CD14-positive monocyte (primary cell): ENCODE results near the gene CAPN9. TPM values are rescaled to one million over a fixed set of nuclear protein-coding genes. Genes with fewer than 3 reads are reported as not detected.

Experiments
- DNase-seq, 3 donors: peaks; one replicate each; pipeline ENCODE4 v3.0.0-alpha.2; 2011 to 2022
- H2AFZ ChIP-seq: 2 replicates; pipeline ENCODE4 v1.6.0; 2012; ENCODE audit warnings: mild to moderate bottlenecking, low read depth, low read length, inconsistent platforms; ENCODE audit not compliant: insufficient read depth, poor library complexity, severe bottlenecking
- H3K27ac ChIP-seq, 2 donors: 1 replicate in 1 of 2; 2 replicates in 1 of 2; pipeline ENCODE4 v1.5.1; 2012 to 2013; ENCODE audit warnings: low read length in 2 of 2, control low read depth in 1 of 2, inconsistent platforms in 1 of 2, low read depth in 1 of 2, mild to moderate bottlenecking in 1 of 2
- H3K27me3 ChIP-seq, 2 donors: one replicate each; pipeline versions ENCODE4 v1.6.0 to v1.6.1; 2011 to 2013; ENCODE audit warnings: low read length in 2 of 2; ENCODE audit not compliant: control insufficient read depth in 2 of 2, insufficient read depth in 2 of 2
- H3K36me3 ChIP-seq, 2 donors: replicated peaks in 1 of 2; 1 replicate in 1 of 2; 2 replicates in 1 of 2; pipeline versions ENCODE4 v1.5.1 to v1.6.1; 2012 to 2013; ENCODE audit warnings: low read length in 2 of 2, control low read depth in 1 of 2, inconsistent platforms in 1 of 2, mild to moderate bottlenecking in 1 of 2; ENCODE audit not compliant: insufficient read depth in 2 of 2, control insufficient read depth in 1 of 2
- H3K4me1 ChIP-seq, 2 donors: 1 replicate in 1 of 2; 2 replicates in 1 of 2; pipeline versions ENCODE4 v1.5.1 to v1.6.1; 2012 to 2013; ENCODE audit warnings: low read length in 2 of 2, control low read depth in 1 of 2, inconsistent platforms in 1 of 2, mild to moderate bottlenecking in 1 of 2, moderate library complexity in 1 of 2; ENCODE audit not compliant: insufficient read depth in 2 of 2, control insufficient read depth in 1 of 2
- H3K4me2 ChIP-seq: replicated peaks from 2 replicates; pipeline ENCODE3; 2012; ENCODE audit warnings: low read length, moderate library complexity, mild to moderate bottlenecking; ENCODE audit not compliant: poor library complexity, severe bottlenecking; ENCODE audit errors: extremely low read depth
- H3K4me3 ChIP-seq, 3 experiments: fragments of 200-600 bp in 1 of 3; sonication (generic) in 1 of 3; replicated peaks in 1 of 3; 1 replicate in 2 of 3; 2 replicates in 1 of 3; pipeline ENCODE4 v1.5.1; 2011 to 2013; ENCODE audit warnings: low read length in 3 of 3, mild to moderate bottlenecking in 3 of 3, control low read depth in 2 of 3, low read depth in 2 of 3, inconsistent platforms in 1 of 3, moderate library complexity in 1 of 3
- H3K79me2 ChIP-seq: 2 replicates; pipeline ENCODE4 v1.6.0; 2012; ENCODE audit warnings: mild to moderate bottlenecking, control low read depth, inconsistent platforms, low read length, moderate library complexity; ENCODE audit not compliant: insufficient read depth
- H3K9ac ChIP-seq: 2 replicates; pipeline ENCODE4 v1.6.0; 2017; ENCODE audit warnings: low read length, mild to moderate bottlenecking; ENCODE audit not compliant: insufficient read depth, poor library complexity, severe bottlenecking
- H3K9me3 ChIP-seq, 2 donors: replicated peaks in 1 of 2; 1 replicate in 1 of 2; 2 replicates in 1 of 2; pipeline versions ENCODE4 v1.5.1 to v1.6.1; 2012 to 2013; ENCODE audit warnings: low read length in 2 of 2, control low read depth in 1 of 2; ENCODE audit not compliant: control insufficient read depth in 1 of 2, insufficient read depth in 1 of 2
- H4K20me1 ChIP-seq: 2 replicates; pipeline ENCODE4 v1.6.0; 2012; ENCODE audit warnings: mild to moderate bottlenecking, low read length, control low read depth, moderate library complexity; ENCODE audit not compliant: insufficient read depth
- H3K27ac Mint-ChIP-seq, 7 donors: one replicate each; pipeline ENCODE4 v1.8.0; 2020; ENCODE audit warnings: mild to moderate bottlenecking in 7 of 7, mixed read lengths in 7 of 7, moderate library complexity in 6 of 7, inconsistent platforms in 2 of 7
- H3K27me3 Mint-ChIP-seq, 3 donors: one replicate each; pipeline ENCODE4 v1.8.0; 2021 to 2022; ENCODE audit warnings: low read depth in 3 of 3, mild to moderate bottlenecking in 3 of 3, mixed read lengths in 3 of 3, moderate library complexity in 3 of 3, inconsistent platforms in 1 of 3
- H3K36me3 Mint-ChIP-seq, 2 donors: one replicate each; pipeline ENCODE4 v1.8.0; 2020; ENCODE audit warnings: mixed read lengths in 2 of 2, inconsistent platforms in 1 of 2, mild to moderate bottlenecking in 1 of 2
- H3K4me1 Mint-ChIP-seq: one replicate; pipeline ENCODE4 v1.8.0; 2020; ENCODE audit warnings: mild to moderate bottlenecking, mixed read lengths
- H3K4me3 Mint-ChIP-seq, 2 donors: one replicate each; pipeline ENCODE4 v1.8.0; 2020; ENCODE audit warnings: mild to moderate bottlenecking in 2 of 2, mixed read lengths in 2 of 2, moderate library complexity in 1 of 2
- H3K9me3 Mint-ChIP-seq, 7 donors: one replicate each; pipeline ENCODE4 v1.8.0; 2020 to 2022; ENCODE audit warnings: mixed read lengths in 7 of 7, mild to moderate bottlenecking in 6 of 7, moderate library complexity in 6 of 7, inconsistent platforms in 2 of 7
- CTCF ChIP-seq: fragments of 200-600 bp; IDR thresholded peaks from one replicate; pipeline ENCODE4 v1.8.0; 2022; ENCODE audit warnings: antibody characterized with exemption, mild to moderate bottlenecking
- WGBS: methylation state at CpG from one replicate; pipeline ENCODE4 v1.1.5; 2013; ENCODE audit warnings: missing lambda C conversion rate; ENCODE audit not compliant: insufficient coverage; 5-methylcytosine and 5-hydroxymethylcytosine counted together
- intact Hi-C, 2 donors: fragments of 100-400 bp; cut with micrococcal nuclease; formaldehyde crosslinking; loops; one replicate each; pipeline versions ENCODE4 v1.15.0 to v1.15.1; 2023
- polyA plus RNA-seq, 3 donors: library from polyadenylated mRNA; depleted of rRNA in 1 of 3; unstranded in 2 of 3; stranded (reverse) in 1 of 3; fragments of 300-500 nt in 2 of 3; fragments of >200 nt in 1 of 3; fragmentation: Illumina TruSeq in 2 of 3; gene quantifications; 1 replicate in 2 of 3; 2 replicates in 1 of 3; pipeline ENCODE4 v1.2.3, GENCODE V29; 2012 to 2021

Gene CAPN9
- polyA plus RNA-seq, 3 donors, result not detected

- WGBS, result 93% methylated on average over 4 of the region's 4 CpGs
- H3K27ac Mint-ChIP-seq, result peak overlapping the region in 1 of 7 donors; percentile 12
- peaks cover 1 to 13% (median 9%) of the 10 kb centered on the region in 3 donors for H3K27me3 Mint-ChIP-seq
- Histone ChIP-seq H3K9ac (no peak overlapping the region), H3K79me2 (no peaks in the 10 kb centered on the region), H3K27me3 (no peaks in the 10 kb centered on the region), H4K20me1 (no peaks in the 10 kb centered on the region), H3K4me2 (no peak overlapping the region), H3K4me3 (no peak overlapping the region), H3K9me3 (no peaks in the 10 kb centered on the region), H2AFZ (no peak overlapping the region), H3K27ac (no peak overlapping the region), H3K4me1 (peaks cover 10 to 12% of the 10 kb centered on the region in 2 donors), H3K36me3 (no peaks in the 10 kb centered on the region)
- peaks cover 0 to 3% (median 0%) of the 10 kb centered on the region in 7 donors for H3K9me3 Mint-ChIP-seq
- no peak for DNase-seq
- peaks cover 14% of the 10 kb centered on the region for H3K4me1 Mint-ChIP-seq
- H3K36me3 Mint-ChIP-seq, result no peaks in the 10 kb centered on the region
- TF ChIP-seq CTCF, result no peak
- intact Hi-C loops, result no loop called here
- no peak overlapping the region for H3K4me3 Mint-ChIP-seq
Measured at GRCh38 chr1:230820568-230820967, 73.4 kb downstream of the CAPN9 start.

- H3K79me2 ChIP-seq, result no peaks in the 10 kb centered on the region
- no peak overlapping the region for H2AFZ ChIP-seq
- H3K9me3 Mint-ChIP-seq, result peaks cover 0 to 3% (median 0%) of the 10 kb centered on the region in 7 donors
- no peak overlapping the region for H3K4me2 ChIP-seq
- H3K27me3 ChIP-seq, result no peaks in the 10 kb centered on the region
- H4K20me1 ChIP-seq, result no peaks in the 10 kb centered on the region
- WGBS, result 69% methylated on average over 2 of the region's 4 CpGs
- H3K27ac ChIP-seq, result no peak overlapping the region
- no peak overlapping the region for H3K27ac Mint-ChIP-seq
- intact Hi-C loops, result no loop called here
- H3K9ac ChIP-seq, result no peak overlapping the region
- H3K36me3 Mint-ChIP-seq, result no peaks in the 10 kb centered on the region
- no peak overlapping the region for H3K4me3 Mint-ChIP-seq
- no peaks in the 10 kb centered on the region for H3K36me3 ChIP-seq
- no peak for DNase-seq
- H3K9me3 ChIP-seq, result no peaks in the 10 kb centered on the region
- peaks cover 0 to 11% (median 9%) of the 10 kb centered on the region in 3 donors for H3K27me3 Mint-ChIP-seq
- no peak overlapping the region for H3K4me3 ChIP-seq
- H3K4me1 Mint-ChIP-seq, result peaks cover 18% of the 10 kb centered on the region
- peaks cover 14 to 16% of the 10 kb centered on the region in 2 donors for H3K4me1 ChIP-seq
- TF ChIP-seq CTCF, result no peak
Measured at GRCh38 chr1:230821346-230821745, 74.2 kb downstream of the CAPN9 start.
